ENCODE data around the gene MRPL12. TPM values are rescaled to one million over a fixed set of nuclear protein-coding genes. Genes with fewer than 3 reads are reported as not detected.

The MRPL12 gene
- total RNA-seq (2014; rRNA removed) (100 and 108 TPM in 2 replicates), Bru-seq, nascent RNA (percentile 97 among the genes with signal in this experiment), BruChase-seq, experiment 1, labeled RNA remaining after a 6-hour chase (percentile 97 among the genes with signal in this experiment), BruChase-seq, experiment 2, labeled RNA remaining after a 2-hour chase (percentile 97 among the genes with signal in this experiment)
- long read RNA-seq, transcript MRPL12-201 (5 exons, 1,028 nt), result major isoform, 88 of 118 reads
- long read RNA-seq, partial matches to known transcripts, result 30 of 118 reads
- long read RNA-seq, other reads (novel, unspliced or antisense), result 0 of 118 reads

DNA sequence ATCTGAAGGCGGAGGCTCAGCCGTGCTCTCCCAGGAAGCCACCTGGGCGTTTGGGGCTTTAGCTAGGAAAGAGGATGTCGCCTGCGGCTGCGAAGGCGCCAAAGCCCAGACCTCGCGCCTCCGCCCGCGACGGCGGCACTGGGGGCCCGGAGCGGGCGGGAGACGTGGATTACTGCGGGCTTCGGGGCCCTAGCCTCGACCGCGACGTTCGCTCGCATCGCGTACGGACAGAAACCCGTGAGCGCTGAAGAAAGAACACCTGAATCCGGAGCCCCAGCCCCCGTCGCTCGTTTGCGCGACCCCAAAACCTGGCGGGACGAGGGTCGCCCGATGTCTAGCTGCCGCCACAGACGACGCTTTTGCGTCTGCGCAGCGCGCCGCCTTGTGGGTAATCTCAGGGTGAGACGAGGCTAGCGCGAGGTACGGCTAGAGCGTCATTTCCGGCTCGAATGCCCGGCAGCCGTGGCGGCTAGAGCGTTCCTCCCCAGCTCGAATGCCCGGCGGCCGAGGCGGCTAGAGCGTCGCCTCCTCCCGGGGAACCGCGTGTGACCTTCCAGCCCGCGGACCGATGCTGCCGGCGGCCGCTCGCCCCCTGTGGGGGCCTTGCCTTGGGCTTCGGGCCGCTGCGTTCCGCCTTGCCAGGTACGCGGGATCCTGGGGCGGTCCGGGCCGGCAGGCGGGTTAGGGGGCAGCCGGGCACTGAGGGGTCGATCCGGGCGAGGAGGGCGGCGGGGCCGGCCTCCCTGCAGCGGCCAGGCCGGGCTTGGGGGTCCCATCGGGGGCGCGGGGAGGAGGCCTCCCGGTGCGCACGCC is at the start of gene MRPL12:
Gene MRPL12, plus strand, starts transcription at position 434 of the 813 bp plus-strand sequence. Its CDS starts 135 bp downstream, at position 569.
- Histone ChIP-seq H3K27me3 (ENCODE audit: low read length) (no peaks in the 10 kb centered on the region), H3K4me1 (ENCODE audit: insufficient read depth, low read length) (peaks cover 22% of the 10 kb centered on the region), H3K9ac (ENCODE audit: low read length) (peak within 1 kb of the TSS; percentile 99), H3K4me3 (ENCODE audit: low read length) (peak within 1 kb of the TSS; percentile 75), H3K9me3 (ENCODE audit: low read length) (no peaks in the 10 kb centered on the region), H3K9me2 (replicated peaks; ENCODE audit: low read length) (no peaks in the 10 kb centered on the region), H3K27ac (ENCODE audit: low read length) (peak within 1 kb of the TSS; percentile 74), H3K36me3 (ENCODE audit: low read depth, low read length) (peaks cover 51% of the 10 kb centered on the region), H3F3A (ENCODE audit: low read length, unreplicated experiment) (peaks cover 3% of the 10 kb centered on the region), H3K79me2 (ENCODE audit: low read length) (peaks cover 83% of the 10 kb centered on the region), H4K20me1 (ENCODE audit: low read length) (peaks cover 15% of the 10 kb centered on the region; the same call in 1 of the 2 replicates), H3K4me2 (ENCODE audit: low read length) (peak within 1 kb of the TSS; percentile 97), H2AFZ (ENCODE audit: low read length) (peak within 1 kb of the TSS; percentile 62)
- DNase-seq, result peak; percentile 95
- ChIA-PET CTCF (no interaction called here), POLR2A (ENCODE audit: unreplicated experiment) (interaction anchor here (0.6 to 1.0 kb wide), 7 partner anchors 10 to 324 kb away, joined by 3 to 10 read pairs (median 4); partner anchors contain the start of genes CCDC137 and PCYT2)
- BruUV-seq (replicated peaks), result no TSS peak
- intact Hi-C loops (cut with micrococcal nuclease), result no loop called here
- peak; percentile 80 for ATAC-seq
- TF ChIP-seq EZH2phosphoT487 (IDR thresholded peaks at IDR 0.05; ENCODE audit: borderline replicate concordance, low read length) (no peak), EZH2 (IDR thresholded peaks at IDR 0.05; ENCODE audit: low read length, unreplicated experiment) (no peak)
- TF ChIP-seq, protein P1, sequence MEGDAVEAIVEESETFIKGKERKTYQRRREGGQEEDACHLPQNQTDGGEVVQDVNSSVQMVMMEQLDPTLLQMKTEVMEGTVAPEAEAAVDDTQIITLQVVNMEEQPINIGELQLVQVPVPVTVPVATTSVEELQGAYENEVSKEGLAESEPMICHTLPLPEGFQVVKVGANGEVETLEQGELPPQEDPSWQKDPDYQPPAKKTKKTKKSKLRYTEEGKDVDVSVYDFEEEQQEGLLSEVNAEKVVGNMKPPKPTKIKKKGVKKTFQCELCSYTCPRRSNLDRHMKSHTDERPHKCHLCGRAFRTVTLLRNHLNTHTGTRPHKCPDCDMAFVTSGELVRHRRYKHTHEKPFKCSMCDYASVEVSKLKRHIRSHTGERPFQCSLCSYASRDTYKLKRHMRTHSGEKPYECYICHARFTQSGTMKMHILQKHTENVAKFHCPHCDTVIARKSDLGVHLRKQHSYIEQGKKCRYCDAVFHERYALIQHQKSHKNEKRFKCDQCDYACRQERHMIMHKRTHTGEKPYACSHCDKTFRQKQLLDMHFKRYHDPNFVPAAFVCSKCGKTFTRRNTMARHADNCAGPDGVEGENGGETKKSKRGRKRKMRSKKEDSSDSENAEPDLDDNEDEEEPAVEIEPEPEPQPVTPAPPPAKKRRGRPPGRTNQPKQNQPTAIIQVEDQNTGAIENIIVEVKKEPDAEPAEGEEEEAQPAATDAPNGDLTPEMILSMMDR (conservative IDR thresholded peaks at IDR 0.05; ENCODE audit: low read depth, low read length), result no peak

DNA sequence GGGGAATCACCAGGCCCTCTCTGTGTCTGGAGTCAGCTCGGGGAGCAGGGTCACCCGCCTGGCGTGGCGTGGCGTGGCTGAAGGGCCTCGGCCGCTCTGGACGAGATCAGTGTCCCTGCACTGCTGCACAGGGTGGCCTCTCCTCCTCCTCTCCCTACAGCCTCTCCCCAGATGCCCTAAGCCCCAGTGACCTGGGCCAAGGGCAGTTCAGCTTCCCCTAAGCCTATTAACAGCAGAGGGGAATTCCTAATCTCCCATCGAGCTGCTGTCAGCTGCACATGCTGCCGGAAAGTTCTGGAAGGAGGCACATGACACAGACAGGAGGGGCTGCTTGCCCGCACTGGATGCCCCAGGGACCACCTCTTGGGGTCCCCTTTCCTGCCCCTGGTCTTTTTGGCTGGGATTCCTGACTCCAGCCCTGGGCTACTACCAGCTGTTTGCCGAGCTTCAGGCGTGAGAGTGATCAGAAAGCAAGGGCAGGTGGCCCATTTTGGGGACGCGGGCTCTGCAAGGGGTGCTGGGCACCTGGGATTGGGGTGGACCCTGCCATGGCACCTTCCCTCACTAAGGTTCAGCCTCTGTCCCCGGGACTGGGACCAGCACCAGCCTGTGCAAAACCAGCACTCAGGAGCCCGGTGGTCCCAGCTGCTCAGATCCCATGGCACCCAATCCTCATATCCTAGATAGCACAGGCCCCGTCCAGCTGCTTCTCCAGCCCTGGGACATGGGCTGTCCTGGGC is 47.6 kb upstream of the MRPL12 start:
- no peak overlapping the region for H3K4me3 ChIP-seq (ENCODE audit: low read length)
- no peaks in the 10 kb centered on the region for H3K36me3 ChIP-seq (ENCODE audit: low read depth, low read length)
- H3K9ac ChIP-seq (ENCODE audit: low read length), result no peak overlapping the region
- no peaks in the 10 kb centered on the region for H3K79me2 ChIP-seq (ENCODE audit: low read length)
- no peak overlapping the region for H3K27ac ChIP-seq (ENCODE audit: low read length)
- CTCF ChIA-PET, result no interaction called here
- intact Hi-C loops (cut with micrococcal nuclease), result no loop called here
- DNase-seq (no peak), ATAC-seq (no peak)
- no peaks in the 10 kb centered on the region for H3K27me3 ChIP-seq (ENCODE audit: low read length)
- no TSS peak for BruUV-seq (replicated peaks)
- no peak overlapping the region for H3K4me2 ChIP-seq (ENCODE audit: low read length)
- H3K9me2 ChIP-seq (replicated peaks; ENCODE audit: low read length), result no peaks in the 10 kb centered on the region
- TF ChIP-seq, protein P1 (conservative IDR thresholded peaks at IDR 0.05; ENCODE audit: low read depth, low read length), result no peak
- TF ChIP-seq EZH2phosphoT487 (IDR thresholded peaks at IDR 0.05; ENCODE audit: borderline replicate concordance, low read length) (no peak), EZH2 (IDR thresholded peaks at IDR 0.05; ENCODE audit: low read length, unreplicated experiment) (no peak)
- H4K20me1 ChIP-seq (ENCODE audit: low read length), result no peaks in the 10 kb centered on the region
- no peaks in the 10 kb centered on the region for H3K9me3 ChIP-seq (ENCODE audit: low read length)
- peaks cover 19% of the 10 kb centered on the region for H3K4me1 ChIP-seq (ENCODE audit: insufficient read depth, low read length)
- no peaks in the 10 kb centered on the region for H3F3A ChIP-seq (ENCODE audit: low read length, unreplicated experiment)
- POLR2A ChIA-PET (ENCODE audit: unreplicated experiment), result no interaction called here
- H2AFZ ChIP-seq (ENCODE audit: low read length), result no peak overlapping the region

Measured in PC-3 (cell line).